Measurements from ENCODE around the gene TSPOAP1. TPM values are rescaled to one million over a fixed set of nuclear protein-coding genes. Genes with fewer than 3 reads are reported as not detected.

Gene TSPOAP1
- total RNA-seq, 2 donors from 2014 or later, result 8.2 to 10.0 TPM

- intact Hi-C loops (cut with DNase I), result no loop called here
- DNase-seq (ENCODE audit: low spot score), result no peak
Observed at GRCh38 chr17:58364270-58364942, 35.8 kb upstream of the TSPOAP1 start.

DNA sequence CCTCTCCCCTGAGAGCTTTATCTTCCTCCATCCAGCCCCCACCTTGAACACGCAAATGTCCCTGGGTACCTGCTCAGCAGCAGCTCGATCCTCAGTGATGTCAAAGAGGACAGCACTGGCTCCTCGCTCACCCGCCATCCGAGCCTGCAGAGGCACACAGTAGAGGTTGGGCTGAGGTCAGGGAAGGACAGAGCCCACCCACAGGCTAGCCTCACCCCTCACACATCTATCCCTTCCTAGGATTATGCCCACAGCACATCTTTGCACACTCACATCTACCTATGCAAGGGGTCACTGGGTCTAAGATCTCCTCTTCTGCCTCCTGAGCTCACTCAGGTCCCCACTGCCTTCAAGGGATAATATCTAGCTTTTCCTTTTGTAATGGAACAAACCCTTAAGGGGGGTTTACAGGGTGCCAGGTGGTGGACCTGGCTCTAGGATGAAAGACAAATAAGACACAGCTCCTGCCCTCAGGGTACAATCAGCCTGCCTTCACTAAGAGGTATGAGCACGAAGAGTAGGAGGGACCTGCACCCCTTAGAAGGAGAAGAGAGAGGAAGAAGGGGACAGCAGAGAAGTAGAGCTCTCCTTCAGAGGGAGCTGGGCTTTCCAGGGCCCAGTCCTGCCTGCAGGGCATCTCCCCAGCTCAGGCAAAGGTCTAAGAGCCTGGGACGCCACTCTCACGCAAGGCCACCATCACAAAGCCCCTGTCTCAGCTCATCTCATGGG, 35.0 kb upstream of the TSPOAP1 start:
- no peak for DNase-seq (ENCODE audit: low spot score)
- intact Hi-C loops (cut with DNase I), result no loop called here

DNA sequence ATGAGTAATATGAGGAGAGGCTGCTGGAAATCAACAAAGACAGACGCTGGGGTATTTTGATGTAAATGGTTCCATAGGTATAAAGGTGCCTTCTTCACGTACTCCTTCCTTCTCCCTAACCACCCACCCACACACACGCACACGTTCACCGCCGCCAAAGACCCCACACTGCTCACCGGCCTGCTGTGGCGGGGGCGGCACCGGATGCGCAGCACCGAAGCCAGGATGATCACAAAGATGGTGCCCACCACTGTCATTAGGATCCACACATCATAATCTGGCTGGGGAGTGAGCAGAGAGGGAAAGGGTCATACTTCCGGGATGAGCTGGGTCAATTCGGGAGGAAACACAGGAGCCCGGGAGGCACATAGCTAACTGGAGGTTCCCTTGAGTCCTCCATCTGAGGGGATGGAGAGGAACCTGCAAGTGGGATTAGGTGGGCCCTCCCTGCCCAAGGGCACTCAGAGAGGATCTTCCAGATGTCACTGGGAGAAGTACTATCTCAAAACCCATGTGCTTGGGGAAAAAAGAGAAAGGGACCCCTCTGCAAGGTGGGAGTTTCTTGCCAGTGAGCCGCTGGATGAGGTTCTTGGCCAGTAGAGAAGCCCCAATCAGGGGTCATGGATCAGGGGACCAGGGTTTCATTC, 33.9 kb upstream of the TSPOAP1 start:
- intact Hi-C loops (cut with DNase I), result no loop called here
- no peak for DNase-seq (ENCODE audit: low spot score)

- no peak for DNase-seq (ENCODE audit: low spot score)
- intact Hi-C loops (cut with DNase I), result no loop called here
Observed at GRCh38 chr17:58360296-58361063, 31.9 kb upstream of the TSPOAP1 start.

DNA sequence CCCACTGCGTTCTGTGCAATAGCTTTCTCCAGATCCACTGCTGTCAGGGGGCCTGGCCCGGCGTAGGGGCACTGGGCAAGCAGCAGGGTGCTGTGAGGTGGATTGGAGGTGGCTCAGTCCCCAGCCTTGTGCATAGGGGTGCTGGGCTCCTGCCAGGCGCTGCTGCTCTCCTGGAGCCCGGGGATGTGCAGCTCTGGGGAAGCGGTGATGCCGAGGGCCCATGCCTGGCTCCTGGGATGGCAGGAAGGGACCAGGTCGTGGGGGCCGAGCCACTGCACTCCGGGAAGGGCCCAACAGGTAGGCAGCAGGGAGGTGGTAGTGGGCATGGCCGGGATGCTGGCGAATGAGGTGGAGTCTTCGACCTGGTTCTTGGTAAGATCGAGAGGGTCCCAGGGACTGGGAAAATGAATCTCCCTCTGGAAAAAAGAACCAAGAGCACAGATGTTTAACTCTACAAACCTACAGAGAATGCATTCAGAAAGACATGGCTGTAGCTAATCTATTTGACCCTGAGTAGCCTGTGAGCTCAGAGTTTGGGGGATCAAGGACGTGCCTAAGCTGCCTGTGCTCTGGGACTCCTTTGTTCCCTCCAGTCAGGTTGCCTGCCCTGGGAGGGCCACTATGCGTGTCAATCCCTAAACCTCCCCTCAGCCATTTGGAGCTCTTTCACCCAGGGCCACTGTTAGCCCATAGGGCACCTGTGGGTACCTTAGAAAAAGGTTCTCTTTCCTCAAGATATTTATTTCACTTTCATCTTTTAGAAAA, 30.0 kb upstream of the TSPOAP1 start:
- intact Hi-C loops (cut with DNase I), result no loop called here
- DNase-seq (ENCODE audit: low spot score), result no peak

DNA sequence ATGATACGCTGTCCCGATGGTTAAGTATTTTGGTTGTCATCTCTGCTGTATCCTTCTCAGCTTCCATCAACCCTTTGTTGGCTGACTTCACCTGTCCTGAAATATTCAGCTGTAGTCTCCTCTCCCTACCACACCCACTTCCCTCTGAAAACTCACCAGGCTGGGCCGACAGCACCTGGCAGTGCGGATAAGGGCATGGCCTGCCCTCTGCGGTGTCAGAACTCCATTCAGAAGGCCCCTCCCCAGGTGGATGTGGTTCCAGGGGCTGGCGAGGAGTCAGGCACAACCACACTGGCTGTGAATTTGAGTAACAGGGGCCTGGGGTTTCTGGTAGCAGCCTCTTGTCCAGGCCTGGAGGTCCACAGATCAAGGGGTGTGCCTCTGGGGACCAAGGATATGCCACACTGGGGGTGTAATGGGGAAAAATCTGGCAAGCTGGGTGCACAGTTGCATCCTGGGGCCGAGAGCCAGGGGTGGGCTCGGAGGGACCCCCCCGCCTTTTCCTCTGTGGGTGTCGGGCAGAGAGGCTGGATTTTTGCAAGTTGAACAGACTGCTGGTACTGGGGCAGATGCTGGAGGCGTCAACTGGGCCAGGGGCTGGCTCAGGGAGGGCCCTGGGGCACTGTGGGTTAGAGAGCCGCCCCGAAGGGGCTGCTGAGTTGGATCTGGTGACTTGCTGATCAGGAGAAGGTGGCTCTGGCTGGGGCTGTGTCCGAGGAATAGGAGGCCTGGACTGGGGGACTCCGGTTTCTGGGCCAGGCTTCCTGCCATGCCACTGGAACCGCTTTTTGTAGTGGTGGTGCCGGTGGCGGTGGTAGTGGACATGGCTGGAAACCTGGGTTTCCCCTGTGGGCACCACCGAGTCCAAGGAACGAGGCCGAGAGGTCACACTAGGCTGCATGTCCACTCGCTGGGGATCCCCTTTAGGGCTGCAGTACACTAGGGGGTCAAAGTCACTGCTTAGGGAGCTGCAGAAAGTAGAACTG, 29.0 kb upstream of the TSPOAP1 start:
- intact Hi-C loops (cut with DNase I), result no loop called here
- no peak for DNase-seq (ENCODE audit: low spot score)

DNA sequence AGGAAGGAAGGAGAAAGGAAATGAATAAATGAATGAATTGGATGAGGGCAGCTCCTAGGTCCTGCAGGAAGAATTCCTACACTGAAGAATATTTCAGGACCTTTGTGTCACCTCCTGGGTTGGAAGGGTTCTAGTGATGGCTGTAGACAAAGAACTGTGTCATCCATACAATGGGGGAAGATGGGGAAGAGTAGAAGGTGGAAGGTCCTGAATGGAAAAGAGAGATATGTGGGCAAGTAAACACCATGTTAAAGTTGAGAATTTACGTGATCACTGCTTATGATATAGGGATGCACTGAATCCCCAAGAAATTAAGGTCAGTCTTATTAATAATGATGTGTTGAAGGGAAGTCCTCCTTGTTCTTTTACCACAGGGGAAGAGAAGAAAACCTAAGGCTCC, 27.6 kb upstream of the TSPOAP1 start:
- DNase-seq (ENCODE audit: low spot score), result no peak
- intact Hi-C loops (cut with DNase I), result no loop called here

GRCh38 chr17:58354541-58355216, 26.1 kb upstream of the TSPOAP1 start:
- DNase-seq (ENCODE audit: low spot score), result no peak
- intact Hi-C loops (cut with DNase I), result no loop called here

DNA sequence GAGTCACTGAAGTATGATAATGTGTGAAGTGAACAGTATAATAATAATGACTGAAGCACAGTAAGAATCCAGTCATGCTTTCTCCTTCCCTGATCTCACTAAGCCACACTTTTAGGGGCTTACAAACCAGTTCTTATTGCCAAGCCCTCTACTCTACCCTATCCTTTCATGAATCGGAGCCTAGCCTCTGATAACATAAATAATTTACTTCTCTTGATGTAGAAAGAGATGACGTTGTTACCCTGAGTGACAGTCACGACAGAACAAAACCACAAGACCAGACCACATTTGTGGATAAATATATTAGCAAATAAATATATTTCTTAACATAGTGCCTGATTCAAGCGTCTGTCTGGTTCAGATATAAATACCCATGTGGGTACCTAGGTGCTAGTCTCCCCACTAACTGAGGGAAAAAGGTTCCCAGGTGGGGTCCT, 24.8 kb upstream of the TSPOAP1 start:
- DNase-seq (ENCODE audit: low spot score), result no peak
- intact Hi-C loops (cut with DNase I), result no loop called here

GRCh38 chr17:58352596-58353388, 24.2 kb upstream of the TSPOAP1 start:
- peak; percentile 82 for DNase-seq (ENCODE audit: low spot score)
- intact Hi-C loops (cut with DNase I), result no loop called here

GRCh38 chr17:58351831-58352595, 23.4 kb upstream of the TSPOAP1 start, which contains the start of gene SUPT4H1:
Gene SUPT4H1, minus strand, starts transcription at chr17:58352201. Its CDS starts 66 bp downstream, at chr17:58352135.
- DNase-seq (ENCODE audit: low spot score), result peak; percentile 97
- intact Hi-C loops (cut with DNase I), result no loop called here

GRCh38 chr17:58351182-58351581, 22.6 kb upstream of the TSPOAP1 start:
- intact Hi-C loops (cut with DNase I), result no loop called here
- no peak for DNase-seq (ENCODE audit: low spot score)

DNA sequence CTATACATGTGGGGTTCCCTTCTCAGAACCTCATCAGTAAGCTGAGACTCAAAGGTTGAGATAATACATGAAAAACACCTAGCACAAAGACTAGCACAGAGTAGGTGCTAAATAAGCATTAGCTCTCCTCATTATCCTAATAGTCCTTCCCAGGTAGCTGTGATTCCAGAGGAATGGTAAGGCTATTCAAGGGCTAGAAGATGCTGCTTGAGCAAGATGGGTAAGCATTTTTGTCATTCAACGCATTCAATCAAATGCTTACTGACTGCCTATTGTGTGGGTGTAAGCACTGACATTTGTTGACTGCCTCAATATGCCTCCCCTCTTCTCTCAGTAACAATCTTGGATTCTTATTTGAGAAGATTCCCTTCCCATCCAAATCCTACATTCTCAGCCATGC, 19.4 kb upstream of the TSPOAP1 start:
- no peak for DNase-seq (ENCODE audit: low spot score)
- intact Hi-C loops (cut with DNase I), result no loop called here

DNA sequence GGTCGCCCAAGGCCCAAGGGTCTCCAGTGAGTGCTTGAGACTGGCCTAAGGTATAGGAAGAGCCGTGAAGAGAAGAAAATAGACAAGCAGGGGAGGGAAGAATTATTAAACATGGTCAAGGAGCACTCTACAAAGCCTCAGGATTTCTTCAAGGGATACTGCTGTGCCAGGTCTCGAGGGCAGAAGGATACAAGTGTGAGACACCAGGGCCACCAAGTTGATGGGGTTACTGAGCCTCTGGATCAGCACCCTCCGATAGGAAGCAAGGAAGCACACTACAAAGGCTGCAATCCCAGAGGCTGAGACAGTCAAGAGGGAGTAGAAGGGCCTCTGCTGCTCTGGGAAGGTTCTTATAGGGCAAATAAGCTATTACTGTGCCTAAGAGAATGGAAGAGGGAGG, 16.9 kb upstream of the TSPOAP1 start:
- DNase-seq (ENCODE audit: low spot score), result peak; percentile 18
- intact Hi-C loops (cut with DNase I), result no loop called here

DNA sequence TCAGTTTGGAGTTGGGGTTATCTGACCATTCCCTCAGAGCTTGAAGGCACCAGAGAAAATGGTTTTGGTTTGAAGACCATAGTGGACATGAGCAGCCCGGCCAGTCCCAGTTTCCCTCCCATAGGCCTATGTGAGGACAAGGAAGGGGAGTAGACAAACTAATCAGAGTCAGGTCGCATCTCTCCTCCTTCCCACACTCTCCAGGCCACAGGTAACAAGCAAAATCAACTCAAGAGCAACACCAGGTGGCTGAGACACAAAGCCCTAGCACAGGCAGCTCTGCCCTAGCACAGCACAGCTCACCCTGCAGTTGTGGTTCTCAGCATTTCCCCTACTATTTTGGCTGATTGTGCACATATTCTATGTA, 16.2 kb upstream of the TSPOAP1 start:
- DNase-seq (ENCODE audit: low spot score), result peak; percentile 24
- intact Hi-C loops (cut with DNase I), result no loop called here

Measured in posterior vena cava (tissue), 2 donors.